Renal pelvis (tissue), 4 donors: ENCODE measurements around the gene RNF222. TPM values are rescaled to one million over a fixed set of nuclear protein-coding genes. Genes with fewer than 3 reads are reported as not detected.

Experiments
- DNase-seq: peaks from one replicate; pipeline ENCODE4 v3.0.0-alpha.2; 2013
- polyA plus RNA-seq, 3 donors: library from polyadenylated mRNA; unstranded; fragments of 120-200 nt; gene quantifications; one replicate each; pipeline ENCODE4 v1.2.1, GENCODE V29; 2013; ENCODE audit not compliant: insufficient read length in 3 of 3

RNF222 gene
- polyA plus RNA-seq, 3 donors, result 0.11 to 0.18 (median 0.12) TPM

GRCh38 chr17:8345951-8346665 lies 51.5 kb downstream of the RNF222 start:
- no peak for DNase-seq

GRCh38 chr17:8345052-8345690 lies 52.5 kb downstream of the RNF222 start:
- no peak for DNase-seq

DNA sequence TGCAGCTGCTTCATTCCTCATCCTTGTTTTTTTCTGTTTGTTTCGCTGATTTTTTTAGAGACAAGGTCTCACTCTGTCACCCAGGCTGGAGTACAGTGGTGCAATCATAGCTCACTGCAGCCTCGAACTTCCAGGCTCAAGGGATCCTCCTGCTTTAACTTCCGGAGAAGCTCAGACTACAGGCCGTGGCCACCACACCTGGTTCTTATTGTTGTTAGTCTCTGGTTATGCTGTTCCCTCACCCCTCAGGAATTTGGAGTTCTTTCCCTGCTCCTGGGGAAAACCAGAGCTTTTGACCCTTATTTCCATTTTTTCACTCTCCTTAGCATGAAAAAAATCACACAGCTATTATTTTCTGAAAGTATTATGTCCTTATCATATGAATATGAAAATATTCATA lies 56.2 kb downstream of the RNF222 start:
- no peak for DNase-seq

Other genes starting within 250 kb of the RNF222 start
- 10 to 100 TPM; 26.4 to 34.5 (median 33.3) TPM for gene PER1, start 245.4 kb downstream of the RNF222 start, polyA plus RNA-seq
- 100 to 1,000 TPM; 108 to 139 (median 131) TPM for gene VAMP2, start 234.9 kb downstream of the RNF222 start, polyA plus RNA-seq
- gene TMEM107, start 221.4 kb downstream of the RNF222 start, polyA plus RNA-seq, result 10 to 100 TPM; 24.3 to 29.2 (median 28.6) TPM
- gene BORCS6, start 207.6 kb downstream of the RNF222 start, polyA plus RNA-seq, result 1 to 10 TPM; 4.4 to 5.1 (median 4.9) TPM
- 10 to 100 TPM; 31.9 to 48.1 (median 43.2) TPM for gene AURKB, start 187.3 kb downstream of the RNF222 start, polyA plus RNA-seq
- gene CTC1, start 149.8 kb downstream of the RNF222 start, polyA plus RNA-seq, result 10 to 100 TPM; 22.0 to 36.0 (median 33.7) TPM
- gene PFAS, start 148.5 kb downstream of the RNF222 start, polyA plus RNA-seq, result 10 to 100 TPM; 40.4 to 60.0 (median 48.9) TPM
- 10 to 100 TPM; 29.5 to 33.7 (median 31.7) TPM for gene RANGRF, start 109.2 kb downstream of the RNF222 start, polyA plus RNA-seq
- gene SLC25A35, start 102.4 kb downstream of the RNF222 start, polyA plus RNA-seq, result 1 to 10 TPM; 3.5 to 5.3 (median 5.2) TPM
- 10 to 100 TPM; 18.1 to 21.2 (median 18.4) TPM for gene ARHGEF15, start 87.6 kb downstream of the RNF222 start, polyA plus RNA-seq
- gene ODF4, start 58.0 kb downstream of the RNF222 start, polyA plus RNA-seq, result not detected
- 1,000 to 10,000 TPM; 2,255 to 3,156 (median 2,746) TPM for gene RPL26, start 14.6 kb downstream of the RNF222 start, polyA plus RNA-seq
- 10 to 100 TPM; 43.9 to 50.5 (median 46.7) TPM for gene NDEL1, start 38.1 kb upstream of the RNF222 start, polyA plus RNA-seq
- 100 to 1,000 TPM; 232 to 268 (median 246) TPM for gene MYH10, start 232.9 kb upstream of the RNF222 start, polyA plus RNA-seq